Esophagus muscularis mucosa (tissue), 4 donors: ENCODE measurements around the gene FCHO2.

ENCODE experiments used
- EP300 ChIP-seq: sonication (generic); formaldehyde crosslinking; IDR thresholded peaks from one replicate; pipeline ENCODE4 v1.6.1; 2017; ENCODE audit warnings: antibody characterized with exemption
- POLR2A ChIP-seq: fragments of 450-650 bp; IDR thresholded peaks from one replicate; pipeline ENCODE4 v1.6.1; 2017; ENCODE audit warnings: antibody characterized with exemption, moderate library complexity, mild to moderate bottlenecking, low read depth
- POLR2AphosphoS5 ChIP-seq, 2 donors: sonication (generic); formaldehyde crosslinking; IDR thresholded peaks; one replicate each; pipeline ENCODE4 v1.6.1; 2017; ENCODE audit warnings: antibody characterized with exemption in 2 of 2
- TF ChIP-seq, protein P1 (sequence below), 3 experiments: fragments of 200-600 bp in 2 of 3; fragments of 450-650 bp in 1 of 3; sonication (generic) in 2 of 3; IDR thresholded peaks; one replicate each; pipeline ENCODE4 v1.5.1; 2017 to 2019; ENCODE audit warnings: antibody characterized with exemption in 3 of 3, mild to moderate bottlenecking in 2 of 3, moderate library complexity in 1 of 3

DNA sequence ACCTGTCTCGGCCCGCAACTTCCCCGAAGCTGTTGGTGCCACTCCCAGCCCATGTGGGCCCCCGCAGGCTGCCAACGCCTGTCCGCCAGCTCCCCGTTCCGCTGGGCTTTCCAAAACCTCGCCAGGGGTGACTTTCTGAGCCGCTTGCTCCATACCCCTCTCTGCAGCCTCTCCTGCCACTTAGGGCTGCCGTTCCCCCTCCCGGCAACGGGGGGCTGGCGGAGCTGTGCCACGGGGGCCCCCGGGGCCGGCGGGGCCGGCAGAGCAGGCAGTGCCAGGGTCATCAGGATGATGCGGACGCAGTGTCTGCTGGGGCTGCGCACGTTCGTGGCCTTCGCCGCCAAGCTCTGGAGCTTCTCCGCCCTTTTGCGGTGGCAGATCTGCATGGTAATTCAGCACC is 40.8 kb downstream of the FCHO2 start:
- TF ChIP-seq, protein P1, sequence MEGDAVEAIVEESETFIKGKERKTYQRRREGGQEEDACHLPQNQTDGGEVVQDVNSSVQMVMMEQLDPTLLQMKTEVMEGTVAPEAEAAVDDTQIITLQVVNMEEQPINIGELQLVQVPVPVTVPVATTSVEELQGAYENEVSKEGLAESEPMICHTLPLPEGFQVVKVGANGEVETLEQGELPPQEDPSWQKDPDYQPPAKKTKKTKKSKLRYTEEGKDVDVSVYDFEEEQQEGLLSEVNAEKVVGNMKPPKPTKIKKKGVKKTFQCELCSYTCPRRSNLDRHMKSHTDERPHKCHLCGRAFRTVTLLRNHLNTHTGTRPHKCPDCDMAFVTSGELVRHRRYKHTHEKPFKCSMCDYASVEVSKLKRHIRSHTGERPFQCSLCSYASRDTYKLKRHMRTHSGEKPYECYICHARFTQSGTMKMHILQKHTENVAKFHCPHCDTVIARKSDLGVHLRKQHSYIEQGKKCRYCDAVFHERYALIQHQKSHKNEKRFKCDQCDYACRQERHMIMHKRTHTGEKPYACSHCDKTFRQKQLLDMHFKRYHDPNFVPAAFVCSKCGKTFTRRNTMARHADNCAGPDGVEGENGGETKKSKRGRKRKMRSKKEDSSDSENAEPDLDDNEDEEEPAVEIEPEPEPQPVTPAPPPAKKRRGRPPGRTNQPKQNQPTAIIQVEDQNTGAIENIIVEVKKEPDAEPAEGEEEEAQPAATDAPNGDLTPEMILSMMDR (IDR thresholded peaks at IDR 0.05) = no peak
- TF ChIP-seq POLR2A (no peak), EP300 (no peak), POLR2AphosphoS5 (IDR thresholded peaks at IDR 0.05) (no peak)
